HG03442 (cell line): ENCODE results near the gene PALLD.
"Not testable (repeated sequence)": the region's sequence is repeated elsewhere in the genome, so short reads cannot be mapped to it uniquely, and the experiment has no call there.

Source experiments
- ATAC-seq: cut with Tn5 transposase; IDR thresholded peaks from one replicate; pipeline ENCODE4 v1.9.1; 2021; ENCODE audit warnings: mild to moderate bottlenecking, moderate library complexity; ENCODE audit not compliant: unreplicated experiment

The PALLD gene

GRCh38 chr4:168691631-168692369, 194.9 kb downstream of the PALLD start:
- ATAC-seq = no peak

- ATAC-seq = no peak
Observed at GRCh38 chr4:168693750-168694490, 197.1 kb downstream of the PALLD start.

- no peak for ATAC-seq
Observed at GRCh38 chr4:168694667-168695066, 197.8 kb downstream of the PALLD start.

- ATAC-seq = no peak
Observed at GRCh38 chr4:168695288-168695687, 198.4 kb downstream of the PALLD start.

- no peak for ATAC-seq
Observed at GRCh38 chr4:168696280-168696679, 199.4 kb downstream of the PALLD start.

- ATAC-seq = no peak
Observed at GRCh38 chr4:168696826-168697225, 200.0 kb downstream of the PALLD start.

GRCh38 chr4:168699224-168699878, 202.5 kb downstream of the PALLD start:
- ATAC-seq = no peak

GRCh38 chr4:168701061-168701460, 204.2 kb downstream of the PALLD start:
- ATAC-seq = no peak

- not testable (repeated sequence) for ATAC-seq
Observed at GRCh38 chr4:168702581-168703087, 205.8 kb downstream of the PALLD start.

GRCh38 chr4:168705121-168705520, 208.3 kb downstream of the PALLD start:
- ATAC-seq = no peak

GRCh38 chr4:168707205-168707604, 210.4 kb downstream of the PALLD start:
- no peak for ATAC-seq

GRCh38 chr4:168708108-168708507, 211.3 kb downstream of the PALLD start:
- no peak for ATAC-seq

- ATAC-seq = no peak
Observed at GRCh38 chr4:168710353-168710946, 213.6 kb downstream of the PALLD start.

GRCh38 chr4:168711197-168712140, 214.6 kb downstream of the PALLD start:
- no peak for ATAC-seq

GRCh38 chr4:168712316-168712890, 215.6 kb downstream of the PALLD start:
- ATAC-seq = no peak

- no peak for ATAC-seq
Observed at GRCh38 chr4:168713253-168713652, 216.4 kb downstream of the PALLD start.

- no peak for ATAC-seq
Observed at GRCh38 chr4:168715896-168716295, 219.0 kb downstream of the PALLD start.

- no peak for ATAC-seq
Observed at GRCh38 chr4:168716406-168717129, 219.7 kb downstream of the PALLD start.

- ATAC-seq = no peak
Observed at GRCh38 chr4:168717847-168718246, 221.0 kb downstream of the PALLD start.
